HG03469 (cell line): ENCODE measurements around the gene AMBP.
"Not testable (repeated sequence)": the region's sequence is repeated elsewhere in the genome, so short reads cannot be mapped to it uniquely, and the experiment has no call there.

Experiments used
- ATAC-seq: cut with Tn5 transposase; IDR thresholded peaks from one replicate; pipeline ENCODE4 v1.9.1; 2021; ENCODE audit warnings: mild to moderate bottlenecking, moderate library complexity, moderate number of reproducible peaks; ENCODE audit not compliant: unreplicated experiment

Gene AMBP

DNA sequence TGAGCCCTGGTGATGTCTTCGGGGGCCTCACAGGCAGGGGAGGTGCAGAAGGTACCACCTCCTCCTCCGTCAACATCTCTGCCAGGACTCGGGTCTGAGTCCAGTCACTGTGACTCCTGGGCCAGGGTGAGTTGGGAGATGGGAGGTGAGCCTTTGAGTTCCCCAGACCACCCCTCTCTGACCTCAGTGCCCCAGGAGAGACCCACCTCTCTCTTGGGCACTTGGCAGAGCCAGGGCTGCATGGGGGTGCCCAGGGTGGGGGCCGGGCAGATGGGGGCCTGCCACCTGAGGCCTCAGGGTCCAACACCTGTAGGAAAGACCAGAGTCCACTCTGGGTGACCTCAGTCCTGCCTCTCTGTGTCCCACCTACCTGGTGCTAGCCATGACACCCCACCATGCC, 14.2 kb upstream of the AMBP start:
- ATAC-seq: no peak

DNA sequence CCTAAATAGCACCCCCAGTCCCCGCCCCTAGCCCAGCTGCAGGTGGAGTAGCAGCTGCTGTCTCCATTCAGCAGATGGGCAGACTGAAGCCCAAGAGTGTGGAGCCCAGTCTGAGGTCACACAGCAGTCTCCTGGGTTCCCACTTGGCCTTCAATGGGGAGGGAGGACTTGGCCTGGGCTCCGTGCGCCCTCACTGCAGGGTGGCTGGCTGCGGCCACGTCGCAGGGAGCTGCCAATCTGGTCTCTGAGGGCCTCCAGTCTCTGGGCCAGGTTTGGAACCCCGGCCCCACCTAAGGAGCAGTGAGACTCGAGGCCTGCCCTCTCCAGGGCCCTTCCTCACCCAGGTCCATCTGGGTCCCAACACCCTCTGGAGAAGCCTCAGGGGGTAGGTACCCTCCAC, 13.6 kb upstream of the AMBP start:
- ATAC-seq: no peak

DNA sequence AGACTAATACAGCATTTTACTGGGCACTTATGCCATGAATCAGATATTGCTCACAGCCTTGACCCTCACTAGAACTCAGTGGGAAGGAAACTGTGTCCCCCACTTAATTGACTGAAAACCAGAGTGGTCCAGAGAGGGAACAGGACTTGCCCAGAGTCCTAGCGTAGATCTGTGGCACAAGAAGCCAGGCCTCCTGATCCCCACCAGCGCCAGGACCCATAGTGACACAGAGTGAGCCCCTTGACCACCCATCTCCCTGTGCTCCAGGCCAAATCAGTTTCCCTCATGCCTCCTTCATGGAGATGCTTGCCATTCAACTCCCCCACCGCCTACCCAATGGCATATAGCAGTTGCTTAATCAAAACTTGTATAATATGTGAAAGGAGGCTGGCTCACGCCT, 12.7 kb upstream of the AMBP start:
- ATAC-seq: no peak

DNA sequence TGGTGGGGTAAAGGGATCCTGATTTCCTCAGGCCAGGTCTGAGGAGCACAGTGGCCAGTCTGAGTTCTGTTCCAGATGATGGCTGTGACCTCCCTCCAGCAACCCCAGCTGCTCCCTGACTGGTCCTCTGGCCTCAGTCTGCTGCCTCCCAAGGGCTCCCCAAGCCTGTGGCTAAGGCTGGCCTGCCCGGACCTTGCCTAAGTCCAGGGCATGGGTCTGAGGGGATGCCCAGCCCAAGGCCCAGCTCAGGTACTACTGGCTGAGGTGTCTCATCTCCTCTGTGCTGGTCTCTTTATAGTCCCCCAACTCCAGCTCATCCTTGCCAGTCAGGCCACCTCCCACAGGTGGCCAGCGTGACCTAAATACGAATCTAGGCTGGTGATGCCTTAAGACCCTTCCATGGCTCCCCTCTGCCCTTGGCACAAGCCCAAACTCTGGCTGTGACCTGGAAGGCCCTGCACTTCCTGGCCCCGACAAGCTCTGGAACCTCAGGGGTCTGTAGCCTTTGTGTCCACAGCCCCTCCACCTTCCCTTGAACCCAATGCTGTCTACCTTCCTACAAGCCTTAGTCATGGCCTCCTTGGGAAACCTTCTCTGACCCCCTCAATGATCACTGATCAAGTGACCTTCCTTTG, 11.2 kb upstream of the AMBP start:
- no peak for ATAC-seq

DNA sequence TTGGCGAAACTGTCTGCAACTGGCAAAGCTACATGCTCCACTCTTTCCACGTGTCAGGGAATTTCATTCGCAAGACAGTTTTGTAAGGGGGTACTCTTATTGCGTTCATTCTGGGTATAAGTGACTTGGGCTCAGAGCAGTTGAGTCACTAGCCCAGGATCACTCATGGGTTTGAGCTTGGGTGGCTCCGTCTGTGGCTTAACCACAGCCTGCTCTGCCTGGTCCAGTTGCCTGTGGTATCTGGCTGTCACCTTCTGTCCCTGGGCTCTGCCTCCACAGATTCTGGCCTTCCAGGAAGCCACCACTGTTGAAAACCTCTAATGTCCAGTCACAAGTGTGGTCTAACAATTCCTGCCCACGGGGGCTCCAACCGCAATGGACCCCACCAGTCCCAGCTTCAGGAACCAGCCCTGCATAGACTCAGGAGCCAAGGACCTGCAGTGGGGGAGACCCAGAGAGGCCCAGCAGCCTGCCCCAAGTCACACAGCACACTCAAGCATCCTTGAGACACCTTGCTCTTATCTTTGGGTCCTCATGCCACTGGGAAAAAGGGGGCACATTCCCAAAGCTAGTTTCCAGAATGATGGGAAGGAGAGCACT, 10.6 kb upstream of the AMBP start:
- ATAC-seq: no peak

DNA sequence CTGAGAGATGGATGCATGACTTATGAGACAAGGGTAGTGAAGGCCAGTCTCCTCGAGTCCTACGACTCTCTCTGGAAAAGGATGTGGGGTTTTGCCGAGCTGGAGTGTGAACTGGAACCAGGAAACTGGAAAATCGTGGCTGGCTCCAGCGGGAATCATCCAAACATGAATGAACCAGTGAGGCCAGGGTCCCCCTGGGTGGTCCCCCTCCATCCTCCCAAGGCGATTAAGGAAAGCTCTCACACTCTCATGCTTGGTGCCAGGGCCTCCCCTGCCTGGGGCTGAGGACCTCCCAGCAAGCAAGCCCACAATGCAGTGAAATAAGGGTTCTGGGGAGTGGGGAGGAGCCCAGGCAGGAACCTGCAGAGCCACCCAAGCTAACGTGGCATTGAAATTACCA, 9.6 kb upstream of the AMBP start:
- no peak for ATAC-seq

DNA sequence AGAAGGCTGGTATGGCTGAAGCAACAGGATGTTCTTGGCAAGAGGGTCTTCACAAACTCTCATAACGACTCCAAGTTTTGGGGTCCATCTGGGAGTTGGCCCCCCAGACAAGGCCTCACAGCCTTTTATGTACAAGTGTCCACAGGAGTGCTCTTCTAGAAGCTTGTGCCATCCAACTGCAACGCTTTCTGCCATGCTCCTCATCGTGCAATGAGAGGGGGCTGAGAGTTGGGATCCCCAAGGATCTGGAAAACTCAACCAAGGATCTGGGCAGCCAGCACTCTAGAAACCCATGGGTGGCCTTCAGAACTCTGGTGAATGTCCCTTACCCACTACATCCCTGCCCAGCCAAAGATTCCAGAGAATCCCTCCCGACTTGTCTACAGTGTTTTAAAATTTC, 8.5 kb upstream of the AMBP start:
- ATAC-seq: no peak

DNA sequence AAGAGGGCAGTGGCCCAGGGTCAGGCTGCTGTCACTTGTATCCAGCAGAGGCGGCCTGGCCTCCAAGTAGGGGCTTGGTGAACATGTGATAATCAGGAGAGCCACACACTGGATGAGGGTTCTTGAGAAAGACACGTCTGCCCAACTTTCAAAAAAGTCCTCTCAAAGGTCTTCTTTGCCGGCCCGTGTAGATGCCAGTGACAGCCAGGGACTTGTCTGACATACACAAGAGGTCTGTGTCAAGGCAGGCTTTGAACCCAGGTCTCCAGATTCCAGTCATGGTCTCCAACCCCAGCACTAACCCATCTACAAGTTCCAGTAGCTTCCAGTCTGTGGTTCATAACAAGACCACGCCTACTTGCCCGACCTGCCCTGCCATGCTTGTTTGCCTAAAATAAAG, 7.9 kb upstream of the AMBP start:
- ATAC-seq: no peak

DNA sequence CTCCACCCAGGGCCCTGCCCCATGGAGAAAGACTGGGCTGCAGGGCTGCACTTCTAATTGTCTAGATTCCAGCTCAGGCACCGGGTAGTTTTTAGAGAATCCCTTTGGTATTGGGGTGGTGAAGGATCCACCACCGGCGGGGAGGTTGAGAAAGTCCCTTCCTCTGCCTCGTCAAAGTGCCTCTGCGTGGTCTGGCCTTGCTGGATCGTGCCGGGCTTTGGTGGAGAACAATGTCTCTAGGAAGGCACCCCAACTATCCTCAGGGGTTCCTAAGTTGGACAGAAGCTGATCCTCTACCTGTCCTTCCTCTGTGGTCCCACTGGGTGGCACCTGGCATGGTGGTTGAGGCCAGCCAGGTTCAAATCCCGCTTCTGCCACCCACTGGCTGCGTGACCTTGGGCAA, 7.3 kb upstream of the AMBP start:
- no peak for ATAC-seq

DNA sequence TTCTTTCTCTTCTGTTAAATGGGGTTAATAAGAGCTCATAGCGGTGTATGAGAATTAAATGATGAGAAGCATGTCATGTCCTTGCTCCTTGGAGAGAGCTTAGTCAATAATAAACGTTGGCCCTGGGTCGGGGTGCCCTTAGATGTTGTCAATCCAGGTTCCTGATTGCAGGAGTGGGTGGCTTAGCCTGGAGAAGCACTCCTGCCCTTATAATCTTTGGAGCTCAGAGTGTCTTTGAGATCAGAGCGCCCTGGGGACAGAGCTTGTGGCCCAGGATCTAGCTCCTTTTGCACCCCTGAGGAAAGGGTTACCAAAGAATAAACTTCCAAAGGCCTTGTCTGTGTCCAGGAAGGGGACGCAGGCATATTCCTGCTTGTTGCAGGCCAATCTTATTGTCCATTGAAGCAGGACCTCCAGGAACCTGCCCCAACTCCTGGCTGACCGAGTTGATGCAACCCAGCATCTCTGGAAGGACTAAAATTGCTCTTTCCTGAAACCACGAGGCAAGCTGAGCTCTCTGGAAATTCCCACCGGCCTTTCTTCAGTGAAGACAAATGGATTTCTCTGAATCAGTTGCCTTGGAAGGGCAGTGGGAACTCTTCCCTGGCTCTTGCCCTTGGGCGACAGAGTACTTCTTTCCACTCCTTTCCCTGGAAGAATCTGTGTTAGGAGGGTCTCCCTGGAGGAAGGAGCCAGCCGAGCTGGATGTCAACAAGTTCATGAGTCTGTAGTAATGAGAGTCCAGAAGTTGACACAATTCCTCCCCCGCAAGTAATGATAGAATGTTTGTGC, 6.4 kb upstream of the AMBP start:
- ATAC-seq: no peak

DNA sequence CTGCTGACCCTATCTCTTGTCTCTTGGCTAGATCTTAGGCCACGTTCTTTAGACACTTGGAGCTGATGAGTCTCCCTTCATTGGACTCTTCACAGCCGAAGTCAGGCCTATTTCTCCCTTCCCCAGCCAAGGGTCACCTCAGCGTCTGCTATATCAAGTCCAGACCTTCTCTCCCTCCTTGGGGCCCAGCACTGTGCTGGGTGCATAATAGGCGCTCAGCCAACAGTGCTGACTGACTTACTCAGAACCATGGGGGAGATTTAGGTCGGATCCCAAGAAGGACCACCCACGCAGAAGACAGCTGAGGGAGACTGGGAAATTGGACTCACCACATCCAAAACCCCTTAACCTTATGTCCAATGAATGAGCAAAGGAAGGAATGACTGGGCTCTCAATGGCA, 5.6 kb upstream of the AMBP start:
- no peak for ATAC-seq

DNA sequence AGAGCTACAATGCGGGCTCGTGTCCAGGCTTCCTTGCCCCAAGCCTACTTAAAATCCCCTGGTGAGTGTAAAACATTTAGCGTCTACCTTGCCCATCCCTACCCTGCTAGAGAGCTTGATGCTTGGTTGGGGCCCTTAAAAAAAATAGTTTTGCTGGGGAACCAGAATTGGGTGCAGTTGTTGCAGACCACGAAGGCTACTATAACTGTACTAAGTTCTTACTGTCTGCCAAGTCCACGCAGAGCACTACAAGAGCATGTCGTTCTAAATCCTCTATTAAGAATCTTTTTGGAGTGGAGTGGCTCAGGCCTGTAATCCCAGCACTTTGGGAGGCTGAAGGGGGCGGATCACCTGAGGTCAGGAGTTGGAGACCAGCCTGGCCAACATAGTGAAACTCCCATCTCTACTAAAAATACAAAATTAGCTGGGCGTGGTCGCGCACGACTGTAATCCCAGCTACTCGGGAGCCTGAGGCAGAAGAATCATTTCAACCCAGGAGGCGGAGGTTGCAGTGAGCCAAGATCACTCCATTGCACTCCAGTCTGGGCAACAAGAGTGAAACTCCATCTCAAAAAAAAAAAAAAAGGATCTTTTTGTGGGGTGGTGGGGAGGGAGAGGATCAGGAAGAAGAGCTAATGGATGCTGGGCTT, 4.8 kb upstream of the AMBP start:
- ATAC-seq: not testable (repeated sequence)

DNA sequence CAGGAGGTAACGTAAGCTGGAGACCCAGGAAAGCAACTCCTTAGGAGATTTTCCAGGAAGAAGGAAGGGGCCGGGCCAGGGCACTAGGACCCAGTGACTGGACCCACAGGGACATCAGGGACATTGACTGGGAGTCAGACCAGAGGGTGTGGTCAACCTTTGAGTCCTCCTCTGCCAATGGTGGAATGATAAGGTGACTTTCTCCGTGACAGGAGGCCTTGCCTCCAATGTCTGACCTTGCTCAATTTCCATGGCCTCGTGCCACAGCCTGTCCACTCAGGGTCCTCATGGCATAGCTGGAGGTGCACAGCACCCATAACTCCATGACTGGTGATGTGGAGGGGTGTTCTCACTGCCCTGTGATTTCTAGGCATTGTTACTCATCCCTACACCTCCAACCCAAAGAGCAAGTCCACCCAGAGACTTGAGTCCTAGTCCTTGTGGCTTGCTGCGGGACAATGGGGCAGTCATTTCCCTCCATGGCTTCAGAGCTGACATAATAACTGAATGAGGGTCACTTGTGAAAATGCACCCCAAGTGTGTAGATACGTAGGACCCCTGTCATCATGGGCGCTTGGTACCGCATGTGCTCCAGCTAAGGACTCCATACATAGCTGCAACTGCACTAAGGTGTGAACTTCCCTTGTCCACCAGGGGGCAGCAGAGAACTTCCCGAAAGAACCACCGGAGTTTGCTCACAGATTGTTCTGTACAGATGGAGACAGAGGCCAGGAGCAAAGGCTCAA, 4.1 kb upstream of the AMBP start:
- ATAC-seq: peak; percentile 52

DNA sequence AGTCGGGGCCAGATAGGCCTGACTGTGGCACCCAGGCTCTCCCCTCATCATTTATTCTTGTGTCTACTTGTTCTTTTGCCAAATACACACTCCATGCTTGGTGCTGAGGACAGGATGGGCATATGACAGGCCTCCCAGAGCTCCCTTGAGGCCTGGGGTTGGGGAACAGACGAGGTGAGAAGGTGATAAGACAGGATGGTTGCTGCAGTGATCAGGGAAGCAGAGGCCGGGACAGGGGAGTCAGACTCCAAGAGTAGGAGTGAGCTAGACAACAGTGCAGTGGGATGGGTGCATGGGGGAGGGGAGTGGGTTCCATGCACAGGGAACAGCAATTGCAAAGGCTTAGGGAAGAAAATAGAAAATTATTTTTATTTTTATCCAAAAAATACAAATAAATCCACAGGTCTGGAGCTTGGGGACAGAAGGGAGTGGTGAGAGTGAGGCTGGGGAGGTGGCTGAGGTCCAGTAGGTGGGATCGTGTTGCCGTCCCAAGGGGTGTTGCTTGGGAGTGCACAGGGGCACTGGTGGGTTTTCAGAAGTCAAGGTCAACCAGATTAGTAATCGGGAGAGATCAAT, 3.4 kb upstream of the AMBP start:
- no peak for ATAC-seq

DNA sequence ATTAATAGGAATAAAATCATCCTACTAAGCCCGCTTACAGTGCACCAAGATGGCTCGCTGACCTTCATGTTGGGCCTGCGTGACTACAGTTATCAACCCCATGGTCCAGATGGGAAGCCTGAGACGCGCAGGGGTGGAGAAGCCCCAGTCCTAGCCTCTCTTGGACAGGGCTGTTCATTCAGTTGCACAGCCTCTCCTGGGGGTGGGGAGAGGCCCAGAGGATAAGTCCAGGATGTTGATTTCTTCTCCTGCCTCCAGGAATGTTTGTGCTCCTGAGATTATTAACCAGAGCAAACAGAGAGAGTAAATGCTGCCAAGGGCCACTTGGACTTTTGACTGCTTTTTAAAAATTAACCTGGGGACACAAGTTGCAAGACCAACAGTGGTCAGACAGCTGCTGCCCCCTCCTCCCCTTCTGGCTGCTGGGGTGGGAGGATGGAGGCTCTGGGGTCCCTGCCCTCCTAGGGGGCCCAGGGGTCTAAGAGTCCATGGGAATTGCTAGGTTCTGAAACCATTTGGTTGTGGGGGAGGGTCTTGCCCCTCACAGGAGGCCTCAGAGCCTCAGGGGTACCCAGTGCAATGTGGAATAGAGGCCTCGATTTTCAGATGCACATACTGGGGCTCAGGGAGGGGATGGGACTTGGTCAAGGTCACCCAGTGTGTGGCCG, 2.8 kb upstream of the AMBP start:
- no peak for ATAC-seq

DNA sequence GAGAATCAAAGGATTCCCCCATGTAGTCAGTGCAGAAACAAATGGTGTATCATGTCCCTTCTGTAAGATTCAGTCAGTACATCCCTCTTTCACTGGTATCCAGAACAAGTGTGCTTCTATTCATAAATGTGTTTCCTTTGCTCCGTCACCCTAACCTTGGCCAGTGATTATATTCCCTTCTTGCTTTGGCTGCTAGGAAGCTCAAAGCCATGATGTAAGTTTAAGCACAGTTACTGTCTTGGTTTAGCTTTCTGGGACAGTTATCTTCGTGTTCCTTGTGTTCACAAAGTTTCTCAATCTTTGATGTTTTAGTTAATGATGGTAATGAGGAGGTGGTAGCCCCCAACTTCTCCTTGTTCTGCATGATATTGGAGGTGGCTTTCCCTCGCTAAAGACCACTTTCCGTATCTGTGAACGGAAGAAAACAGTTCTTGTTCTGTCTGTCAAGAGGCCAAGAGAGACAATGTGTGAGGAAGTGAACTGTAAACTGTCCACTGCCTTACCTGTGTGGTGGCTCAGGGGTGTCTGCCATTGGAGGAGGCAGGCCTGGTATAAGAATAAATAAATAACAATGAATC, 2.2 kb upstream of the AMBP start:
- ATAC-seq: no peak

DNA sequence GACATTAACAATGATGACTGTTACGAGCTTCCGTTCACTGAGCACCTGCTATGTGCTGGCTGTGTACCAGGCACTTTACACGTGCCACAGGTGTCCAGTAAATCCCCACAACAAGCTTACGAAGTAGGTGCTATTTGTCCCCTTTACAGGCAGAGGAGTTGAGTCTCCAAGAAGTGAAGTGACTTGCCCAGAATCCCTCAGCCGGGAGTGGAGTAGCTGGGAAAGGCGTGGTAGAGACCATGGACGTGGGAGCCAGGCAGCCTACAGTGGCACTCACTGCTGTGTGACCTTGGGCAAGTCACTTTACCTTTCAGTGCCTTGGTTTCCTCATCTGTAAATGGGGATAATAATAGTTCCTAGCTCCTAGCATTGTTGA, 669 bp upstream of the AMBP start:
- no peak for ATAC-seq

DNA sequence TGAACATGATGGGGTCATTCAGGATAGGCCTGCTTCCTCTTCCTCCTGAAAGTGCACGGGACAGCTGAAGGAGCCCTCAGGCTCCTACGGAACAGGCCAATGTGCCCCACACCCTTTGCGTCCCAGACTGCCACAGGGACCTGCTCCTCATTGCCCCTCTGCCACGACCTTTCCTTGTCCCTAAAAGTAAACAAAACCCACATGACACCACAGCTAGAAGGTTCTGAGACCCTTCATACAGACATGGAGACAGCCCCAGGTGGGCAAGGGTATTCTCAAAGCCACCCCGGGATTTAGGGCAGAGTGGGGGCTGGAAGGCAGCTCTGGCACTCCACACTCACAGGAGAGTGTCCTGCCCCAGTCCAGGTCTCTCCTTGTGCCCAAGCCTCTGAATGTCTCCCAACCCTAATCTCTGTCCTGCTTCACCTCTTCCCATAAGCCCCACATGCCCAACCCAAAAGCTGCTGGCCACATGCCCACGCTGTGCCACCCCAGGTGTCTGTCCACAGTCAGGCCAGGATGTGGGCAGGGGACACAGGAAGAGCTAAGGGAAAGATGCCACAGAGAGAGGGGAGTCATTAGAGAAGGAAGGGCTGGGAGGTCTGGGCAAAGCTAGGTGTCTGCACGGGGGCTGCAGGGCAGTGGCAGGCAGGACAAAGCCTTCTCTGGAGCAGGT, 800 bp downstream of the AMBP start:
- ATAC-seq: no peak
